OCI-LY1 (cell line): ENCODE results near the gene IQGAP2.

Source experiments
- EZH2 ChIP-seq: fragments of 200-600 bp; sonication (generic), shearing (Covaris generic); IDR thresholded peaks from 2 replicates; pipeline ENCODE4 v1.8.0; 2017; ENCODE audit warnings: borderline replicate concordance, mixed run types, mild to moderate bottlenecking, antibody characterized with exemption, low read length, moderate library complexity, mixed read lengths
- TF ChIP-seq, protein P1 (sequence below): fragments of 200-600 bp; sonication (generic), shearing (Covaris generic); IDR thresholded peaks from 2 replicates; pipeline ENCODE4 v1.5.1; 2017; ENCODE audit warnings: mild to moderate bottlenecking, antibody characterized with exemption, low read length, moderate library complexity, mixed read lengths

DNA sequence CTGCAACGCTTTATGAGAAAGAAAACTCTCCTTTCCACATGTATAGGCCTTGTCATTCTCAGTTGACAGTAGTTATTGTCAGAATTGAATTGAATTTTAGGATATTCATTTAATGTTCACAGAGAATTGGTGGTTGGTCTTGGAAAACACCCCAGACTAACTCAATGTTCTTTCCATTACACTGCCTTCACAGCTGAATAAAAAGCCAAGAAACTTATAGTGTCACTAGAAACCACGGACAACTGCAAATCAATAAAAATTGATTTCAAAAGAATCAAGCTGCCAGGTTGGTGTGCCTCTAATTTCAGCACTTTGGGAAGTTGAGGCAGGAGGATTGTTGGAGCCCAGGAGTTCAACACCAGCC, 38.9 kb upstream of the IQGAP2 start:
- TF ChIP-seq, protein P1, sequence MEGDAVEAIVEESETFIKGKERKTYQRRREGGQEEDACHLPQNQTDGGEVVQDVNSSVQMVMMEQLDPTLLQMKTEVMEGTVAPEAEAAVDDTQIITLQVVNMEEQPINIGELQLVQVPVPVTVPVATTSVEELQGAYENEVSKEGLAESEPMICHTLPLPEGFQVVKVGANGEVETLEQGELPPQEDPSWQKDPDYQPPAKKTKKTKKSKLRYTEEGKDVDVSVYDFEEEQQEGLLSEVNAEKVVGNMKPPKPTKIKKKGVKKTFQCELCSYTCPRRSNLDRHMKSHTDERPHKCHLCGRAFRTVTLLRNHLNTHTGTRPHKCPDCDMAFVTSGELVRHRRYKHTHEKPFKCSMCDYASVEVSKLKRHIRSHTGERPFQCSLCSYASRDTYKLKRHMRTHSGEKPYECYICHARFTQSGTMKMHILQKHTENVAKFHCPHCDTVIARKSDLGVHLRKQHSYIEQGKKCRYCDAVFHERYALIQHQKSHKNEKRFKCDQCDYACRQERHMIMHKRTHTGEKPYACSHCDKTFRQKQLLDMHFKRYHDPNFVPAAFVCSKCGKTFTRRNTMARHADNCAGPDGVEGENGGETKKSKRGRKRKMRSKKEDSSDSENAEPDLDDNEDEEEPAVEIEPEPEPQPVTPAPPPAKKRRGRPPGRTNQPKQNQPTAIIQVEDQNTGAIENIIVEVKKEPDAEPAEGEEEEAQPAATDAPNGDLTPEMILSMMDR: no peak
- TF ChIP-seq EZH2: no peak
